Activated CD4-positive, alpha-beta T cell treated with anti-CD3 and anti-CD28 coated beads, Interleukin-2, amount 50 U/mL, for 16 hours (primary cell): ENCODE results near the gene IDH2.

ENCODE experiments used
- DNase-seq: peaks from one replicate; pipeline ENCODE4 v3.0.0-alpha.2; 2020

Gene IDH2

DNA sequence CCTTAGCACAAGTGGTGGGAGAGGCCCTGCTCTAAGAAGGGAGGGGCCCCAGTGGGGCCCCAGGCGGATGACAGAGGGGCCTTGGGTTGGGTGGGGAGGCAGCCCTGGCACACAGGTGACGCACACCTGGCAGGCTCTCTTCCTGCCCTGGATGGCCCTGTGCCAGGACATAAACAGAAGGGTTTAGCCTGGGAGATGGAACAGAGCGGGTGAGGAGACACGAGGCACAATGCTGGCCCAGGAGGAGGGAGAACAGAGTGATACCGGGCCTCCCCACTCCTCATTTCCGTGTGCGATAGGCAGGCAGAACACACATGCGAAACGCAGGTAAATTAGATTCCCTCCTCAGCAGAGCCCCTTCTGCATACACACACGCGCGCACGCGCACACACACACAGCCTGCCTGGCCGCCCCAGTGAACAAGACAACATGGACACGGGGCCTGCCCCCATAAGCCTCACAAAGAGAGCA, 39.8 kb downstream of the IDH2 start:
- no peak for DNase-seq

DNA sequence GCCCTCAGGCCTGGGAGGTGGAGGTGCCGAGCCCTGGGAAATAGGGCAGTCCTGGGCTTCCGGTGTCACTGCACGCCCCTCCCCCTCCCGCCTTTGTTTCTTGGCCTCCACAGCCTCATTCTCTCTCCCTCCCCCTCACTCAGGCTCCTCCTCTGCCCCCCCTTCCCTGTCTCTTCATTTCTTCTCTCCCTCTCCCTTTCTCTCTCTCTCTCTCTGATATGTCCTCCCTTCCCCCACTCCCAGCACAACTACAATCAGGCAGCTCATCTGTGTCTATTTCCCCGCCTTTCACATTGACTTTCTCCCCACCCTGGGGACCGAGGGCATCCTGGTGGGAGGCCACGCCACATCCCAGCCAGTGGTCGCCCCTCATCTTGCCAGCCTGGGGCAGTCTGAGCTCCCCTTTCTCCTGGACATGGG, 40.2 kb downstream of the IDH2 start:
- DNase-seq: peak; percentile 32

DNA sequence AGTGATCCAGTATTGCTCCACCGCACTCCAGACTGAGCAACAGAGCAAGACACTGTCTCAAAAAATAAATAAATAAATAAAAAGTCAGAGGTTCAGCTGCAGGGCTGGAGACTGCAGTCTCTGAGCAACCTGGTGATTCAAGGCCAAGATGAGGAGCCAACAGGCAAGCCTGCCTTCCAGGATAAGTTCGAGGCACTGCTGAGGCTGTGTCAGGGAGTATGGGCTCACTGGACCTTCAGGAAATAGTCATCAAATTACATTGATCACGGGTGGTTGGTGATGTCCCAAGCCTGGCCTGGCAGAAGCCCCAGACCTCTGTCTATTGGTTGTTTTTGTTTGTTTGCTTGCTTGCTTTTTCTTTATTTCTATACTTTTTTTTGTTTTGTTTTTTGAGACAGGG, 41.5 kb downstream of the IDH2 start:
- DNase-seq: no peak

DNA sequence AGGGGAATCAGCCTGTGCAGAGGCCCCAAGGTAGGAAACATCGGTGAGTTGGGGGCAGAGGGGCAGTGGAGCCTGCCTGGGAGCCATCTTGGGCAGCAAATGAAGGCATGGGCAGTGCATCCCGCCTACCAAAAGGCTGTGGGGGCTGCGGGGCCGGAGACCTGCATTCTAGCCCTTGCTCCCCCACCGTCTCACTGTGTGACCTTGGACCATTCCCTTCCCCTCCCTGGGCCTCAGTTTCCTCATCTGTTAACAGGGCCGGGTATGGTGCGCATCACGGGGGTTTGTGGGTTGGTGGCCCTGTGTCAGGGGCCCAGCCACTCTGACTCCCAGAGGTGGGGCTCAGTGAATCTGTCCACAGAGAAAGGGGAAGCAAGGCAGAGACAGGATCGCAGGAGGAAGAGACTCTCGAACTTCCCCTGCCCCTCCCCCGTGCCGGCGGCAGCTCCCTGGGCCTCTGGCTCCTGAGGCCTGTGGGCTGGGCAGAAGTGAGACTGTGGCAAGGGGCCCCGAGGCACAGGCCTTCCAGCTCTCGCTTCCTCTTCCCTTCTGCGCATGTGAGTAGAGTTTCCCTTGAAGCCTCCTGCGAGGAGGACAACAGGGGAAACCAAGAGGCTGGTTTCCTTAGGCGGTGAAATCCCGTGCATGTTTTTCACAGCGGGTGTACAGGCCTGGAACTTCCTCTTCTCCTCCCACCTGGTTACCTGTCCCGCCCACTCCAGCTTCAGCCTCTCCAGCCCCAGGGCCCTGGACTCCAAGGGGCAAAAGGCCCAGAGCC, 42.9 kb downstream of the IDH2 start:
- DNase-seq: peak; percentile 89

DNA sequence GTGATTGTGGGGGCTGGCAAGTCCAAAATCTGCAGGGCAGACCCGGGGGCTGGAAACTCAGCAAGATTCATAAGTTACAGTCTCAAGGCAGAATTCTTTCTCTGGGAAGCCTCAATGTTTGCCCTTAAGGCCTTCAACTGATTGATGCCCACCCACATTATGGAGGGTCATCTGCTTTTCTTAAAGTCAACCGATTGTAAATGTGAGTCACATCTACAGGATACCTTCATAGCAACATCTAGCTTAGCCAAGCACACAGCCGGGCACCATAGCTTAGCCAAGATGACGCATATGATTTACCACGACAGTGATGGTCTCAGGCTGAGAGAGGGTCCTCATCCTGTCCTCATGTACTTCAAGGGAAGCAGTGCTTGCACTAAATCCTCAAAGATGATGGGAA, 43.5 kb downstream of the IDH2 start:
- DNase-seq: no peak

DNA sequence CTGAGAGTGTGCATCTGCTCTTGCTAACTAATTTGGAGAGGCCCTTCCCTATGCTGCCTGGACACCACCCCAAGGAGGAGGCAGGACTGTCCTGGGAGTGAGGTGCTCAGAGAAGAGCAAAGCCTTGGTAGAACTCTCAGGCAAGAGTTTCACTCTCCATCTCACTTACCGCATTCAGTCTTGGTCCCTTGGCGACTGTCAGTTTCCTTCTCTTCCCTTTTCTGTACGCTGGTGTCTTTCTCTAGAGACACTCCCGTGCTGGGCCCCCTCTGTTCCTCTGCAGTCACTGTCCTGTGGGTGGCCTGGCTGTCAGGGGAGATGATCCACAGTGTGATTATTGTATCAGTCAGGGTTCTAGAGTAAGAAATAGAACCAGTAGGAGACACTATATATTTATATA, 44.0 kb downstream of the IDH2 start:
- DNase-seq: no peak

DNA sequence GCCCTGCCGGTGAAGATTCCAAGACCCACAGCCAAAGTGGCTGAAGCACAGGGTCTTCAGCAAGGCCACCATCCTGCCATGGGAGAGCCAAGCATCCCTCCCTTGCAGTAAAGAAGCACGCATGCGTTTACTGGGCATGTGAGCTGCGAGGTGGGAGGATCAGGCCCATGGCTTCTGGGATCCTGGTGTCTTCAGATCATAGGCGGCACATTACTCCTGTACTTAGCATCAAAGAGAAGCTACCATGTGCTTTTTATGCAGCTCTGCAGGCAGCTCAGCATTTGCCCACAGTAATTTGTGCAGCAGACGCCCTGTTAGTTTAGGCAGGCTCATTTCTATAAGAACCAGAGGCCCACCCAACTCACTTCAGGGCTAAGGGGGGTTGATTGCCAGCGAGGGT, 45.7 kb downstream of the IDH2 start:
- DNase-seq: no peak

DNA sequence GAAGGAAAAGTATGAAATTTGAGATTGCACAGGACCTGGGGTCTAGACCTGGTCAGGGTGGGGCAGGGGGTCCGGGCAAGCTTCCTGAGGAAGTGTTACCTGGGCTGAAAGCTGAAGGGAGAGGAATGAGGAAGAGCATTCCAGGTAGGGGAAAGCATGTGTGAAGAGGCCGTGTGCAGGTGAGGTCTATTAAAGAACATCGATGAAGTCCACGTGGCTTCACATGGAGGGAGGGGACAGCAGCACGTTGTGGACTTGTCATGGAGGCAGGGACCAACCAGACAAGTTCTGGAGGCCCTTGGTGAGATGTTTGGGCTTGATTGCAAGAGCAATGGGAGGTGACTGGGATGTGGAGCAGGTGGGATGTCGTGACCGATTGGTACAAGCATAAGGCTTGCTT, 47.1 kb downstream of the IDH2 start:
- no peak for DNase-seq

DNA sequence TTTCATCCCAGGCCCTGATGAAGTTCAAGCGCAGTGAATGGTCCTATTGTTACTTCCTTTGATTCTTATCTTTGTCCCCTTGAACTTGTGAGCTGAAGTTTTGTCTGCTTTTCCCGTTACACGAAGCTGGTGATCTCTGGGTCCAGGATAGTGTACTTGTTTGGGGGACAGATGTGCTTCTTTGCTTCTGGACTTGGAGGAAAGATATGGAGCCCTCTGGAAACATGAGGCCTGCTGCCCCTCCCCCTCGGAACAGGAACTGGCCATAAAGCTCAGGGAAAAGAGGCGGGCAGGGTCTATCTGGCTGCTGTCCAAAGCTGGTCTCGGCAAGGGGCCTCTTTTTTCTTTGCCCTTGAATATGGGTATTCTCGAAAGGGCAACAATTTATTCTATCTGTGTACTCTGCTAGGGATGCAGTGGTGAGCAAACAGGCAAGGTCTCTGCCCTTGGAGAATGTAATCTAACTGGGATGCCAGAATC, 47.6 kb downstream of the IDH2 start:
- DNase-seq: no peak

DNA sequence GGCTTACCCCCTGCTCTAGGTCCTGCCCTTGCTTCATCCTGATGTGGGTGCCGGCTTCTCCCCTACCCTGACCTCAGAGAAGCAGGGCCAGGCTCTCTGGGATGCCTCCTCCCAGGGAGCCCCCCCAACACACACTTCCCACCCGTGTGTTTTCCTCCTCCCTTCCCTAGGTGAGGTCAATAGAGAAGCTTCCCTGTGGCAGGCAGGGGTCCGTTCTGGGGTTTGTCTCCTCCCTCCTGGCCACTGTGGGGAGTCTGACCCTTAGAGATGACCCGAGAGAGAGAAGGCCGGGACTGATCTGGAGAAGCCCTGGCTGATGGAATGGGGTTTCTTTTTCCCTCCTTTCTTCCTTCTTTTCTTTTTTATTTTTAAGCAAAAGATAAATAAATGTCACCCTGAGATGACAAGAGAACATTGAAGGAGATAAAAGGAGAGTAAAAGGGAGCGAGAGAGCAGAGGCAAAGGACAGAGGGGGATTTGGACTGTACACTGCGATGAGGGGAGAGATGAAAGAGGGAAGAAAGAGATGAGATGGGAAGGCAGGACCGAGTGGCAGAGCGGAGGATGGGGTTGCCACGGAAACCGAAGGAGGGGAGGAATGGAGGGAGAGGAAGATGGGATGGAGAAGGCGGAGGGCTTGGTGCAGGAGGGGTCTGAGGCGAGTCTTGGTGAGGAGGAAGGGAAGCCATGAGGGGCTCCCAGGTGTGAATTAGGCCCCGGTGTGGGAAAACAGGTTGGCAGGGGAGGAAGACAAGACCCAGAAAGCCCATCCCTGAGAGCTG, 48.4 kb downstream of the IDH2 start:
- DNase-seq: no peak

DNA sequence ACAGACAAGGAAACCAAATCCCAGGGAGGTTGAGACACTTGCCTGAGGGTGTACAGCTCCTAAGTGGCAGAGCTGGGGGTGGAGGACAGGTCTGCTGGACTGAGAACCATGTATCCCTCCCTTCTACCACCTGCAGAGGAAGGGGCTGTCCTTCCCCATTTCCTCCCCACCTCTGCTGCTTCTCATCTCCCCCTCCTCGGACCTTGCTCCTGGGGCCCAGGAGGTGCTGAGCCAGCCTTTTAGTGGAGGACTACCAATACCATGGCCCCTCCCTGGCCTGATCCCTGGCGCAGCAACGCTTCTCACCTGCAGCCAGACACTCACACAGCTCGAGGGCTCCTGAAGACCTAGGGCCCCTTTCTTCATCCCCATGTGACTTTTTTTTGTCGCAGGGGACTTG, 50.4 kb downstream of the IDH2 start:
- no peak for DNase-seq

DNA sequence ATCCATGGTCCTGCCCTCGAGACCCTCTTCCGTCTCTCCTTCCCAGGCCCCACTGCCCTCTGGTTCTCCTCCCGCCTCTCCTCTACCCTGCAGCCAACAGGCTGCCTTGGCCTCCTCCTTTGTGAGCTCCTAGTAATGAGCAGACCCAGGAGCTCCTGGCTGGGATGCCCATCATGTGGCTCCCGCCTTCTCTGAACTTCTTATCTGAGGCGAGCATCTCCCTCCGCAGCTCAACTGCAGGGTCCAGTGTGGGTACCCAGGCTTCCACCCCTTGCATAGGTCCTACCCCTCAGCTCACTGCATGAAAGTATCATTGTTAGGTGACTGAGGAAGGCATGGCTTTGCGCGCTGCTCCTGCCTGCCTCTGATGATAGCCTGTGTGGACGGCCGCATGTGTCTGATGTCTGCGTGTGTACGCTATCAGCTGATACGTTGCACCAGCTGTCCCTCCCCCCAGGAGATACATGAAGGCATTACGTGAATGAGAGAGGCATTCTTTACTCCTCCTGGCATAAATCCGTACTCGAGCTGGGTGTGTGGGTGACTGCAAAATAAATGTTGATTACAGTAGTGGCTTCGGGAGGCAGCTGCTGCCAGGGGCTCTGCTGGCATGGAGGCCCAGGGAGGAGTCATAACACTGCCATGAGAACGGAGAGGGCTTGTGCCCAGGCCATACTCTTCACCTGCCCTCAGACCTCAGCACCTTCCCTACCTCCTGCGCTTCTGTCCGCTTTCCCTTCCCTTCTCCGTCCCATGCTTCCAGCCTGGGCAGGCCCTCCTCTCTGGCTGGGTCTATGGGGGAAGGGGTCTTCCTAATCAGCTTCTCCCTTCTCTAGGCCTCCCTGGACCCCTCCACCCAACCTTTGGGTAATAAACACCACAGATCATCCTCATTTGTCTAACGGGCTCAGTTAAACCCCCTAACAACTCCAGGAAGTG, 52.3 kb downstream of the IDH2 start:
- no peak for DNase-seq

DNA sequence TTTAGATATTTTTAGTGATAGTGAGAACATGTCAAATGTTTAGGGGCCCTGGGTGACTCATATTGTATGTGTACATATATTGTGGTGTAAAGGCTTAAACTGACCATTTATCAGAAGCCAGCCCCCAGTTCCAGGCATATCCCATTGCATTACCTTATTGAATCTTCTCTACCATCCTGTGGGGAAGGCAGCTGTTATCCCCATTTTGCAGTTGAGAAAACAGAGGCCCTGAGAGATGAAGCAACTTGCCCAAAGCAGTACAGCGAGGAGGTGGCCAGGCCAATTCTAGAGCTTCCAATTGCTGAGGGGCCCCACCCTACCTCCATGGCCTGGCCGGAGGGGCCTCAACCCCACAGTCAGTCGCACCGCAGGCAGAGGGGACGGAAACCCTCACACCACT, 53.2 kb downstream of the IDH2 start:
- DNase-seq: no peak

DNA sequence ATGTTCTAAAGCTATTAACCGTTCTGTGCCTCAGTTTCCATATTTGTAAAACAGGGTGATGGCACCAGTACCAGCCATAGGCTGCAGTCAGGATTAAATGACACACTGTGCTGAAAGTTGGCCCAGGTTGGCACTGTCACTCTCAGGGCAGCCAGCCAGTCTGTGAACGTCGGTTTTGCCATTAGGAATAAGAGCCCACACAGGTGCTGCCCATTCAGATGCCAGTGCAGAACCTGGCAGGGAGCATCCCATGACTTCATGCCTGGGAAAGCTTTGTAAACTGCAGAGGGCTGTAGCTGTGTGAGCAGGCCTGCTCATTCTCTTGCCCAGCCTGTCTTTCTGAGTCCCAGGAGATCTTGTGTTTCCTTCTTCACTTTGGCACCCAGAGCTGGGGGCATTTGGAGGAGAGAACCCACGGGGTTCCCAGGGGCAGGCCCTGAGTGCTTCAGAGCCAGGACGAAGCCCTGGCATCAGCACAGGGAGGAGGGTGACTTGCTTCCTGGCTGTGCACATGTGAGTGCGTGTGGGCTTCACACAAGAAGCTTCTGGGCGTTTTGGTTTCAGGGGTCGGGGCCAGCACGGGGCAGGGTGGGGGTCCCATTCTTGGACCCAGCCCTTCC, 54.2 kb downstream of the IDH2 start:
- no peak for DNase-seq

DNA sequence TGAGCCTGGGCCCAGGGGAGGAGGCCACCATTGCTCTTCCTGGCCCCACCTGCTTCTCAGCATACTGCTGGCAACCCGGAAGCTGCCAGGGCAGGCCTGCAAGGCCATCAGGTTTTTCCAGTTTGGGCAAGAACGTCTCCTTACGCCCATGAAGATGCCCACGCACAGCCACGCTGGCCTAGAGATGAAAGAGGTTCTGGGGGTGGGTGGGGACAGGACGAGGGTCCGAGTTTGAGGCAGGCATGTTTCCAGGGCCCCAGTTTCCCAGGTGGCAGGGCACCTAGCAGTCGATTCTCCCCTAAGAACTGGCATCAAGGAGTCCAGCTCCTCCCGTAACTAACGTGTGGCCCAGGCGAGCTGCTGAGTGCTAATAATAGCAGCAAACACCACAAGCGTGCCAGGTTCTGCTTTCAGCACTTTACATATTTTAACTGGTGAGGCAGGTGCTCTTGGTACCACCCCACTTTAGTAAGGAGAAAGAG, 55.3 kb downstream of the IDH2 start:
- no peak for DNase-seq

DNA sequence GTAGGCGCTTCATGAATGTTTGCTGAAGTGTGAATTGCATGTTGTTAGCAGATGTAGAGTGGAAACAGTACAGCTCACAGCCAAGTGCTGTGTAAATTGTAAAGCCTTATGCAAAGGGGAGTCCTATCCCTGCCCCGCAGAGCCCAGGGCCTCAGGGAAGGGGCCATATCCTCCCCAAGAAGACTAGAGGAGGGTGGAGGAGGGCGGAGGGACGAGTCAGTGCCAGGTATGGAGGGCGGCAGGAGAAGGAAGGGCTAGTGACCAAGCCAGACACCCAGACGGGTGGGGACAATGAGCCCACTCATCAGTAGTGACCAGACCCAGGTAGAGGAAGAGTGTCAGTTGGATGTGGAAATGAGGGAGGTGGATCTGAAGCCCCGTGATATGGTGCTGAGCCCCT, 56.0 kb downstream of the IDH2 start:
- no peak for DNase-seq

DNA sequence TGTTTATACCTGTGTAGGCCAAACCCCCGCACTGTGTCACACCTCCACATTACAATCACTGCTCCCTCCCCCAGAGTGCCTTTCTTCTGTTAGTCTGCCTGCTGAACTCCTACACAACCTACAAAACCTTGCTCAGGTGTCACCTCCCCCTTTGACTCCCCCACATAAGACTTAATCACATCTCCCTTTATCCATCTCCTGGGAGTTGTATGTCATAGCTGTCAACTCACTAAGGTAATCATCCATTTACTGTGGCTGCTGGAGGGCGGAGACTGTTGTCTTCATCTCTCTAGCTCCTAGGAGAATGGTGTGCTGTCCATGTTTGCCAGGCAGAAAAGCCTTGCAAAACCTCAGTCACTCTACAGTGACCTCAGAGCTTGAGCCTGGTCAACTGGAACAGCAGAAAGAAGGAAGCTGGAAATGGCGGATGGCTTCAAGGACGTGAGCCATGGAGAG, 57.3 kb downstream of the IDH2 start:
- no peak for DNase-seq

DNA sequence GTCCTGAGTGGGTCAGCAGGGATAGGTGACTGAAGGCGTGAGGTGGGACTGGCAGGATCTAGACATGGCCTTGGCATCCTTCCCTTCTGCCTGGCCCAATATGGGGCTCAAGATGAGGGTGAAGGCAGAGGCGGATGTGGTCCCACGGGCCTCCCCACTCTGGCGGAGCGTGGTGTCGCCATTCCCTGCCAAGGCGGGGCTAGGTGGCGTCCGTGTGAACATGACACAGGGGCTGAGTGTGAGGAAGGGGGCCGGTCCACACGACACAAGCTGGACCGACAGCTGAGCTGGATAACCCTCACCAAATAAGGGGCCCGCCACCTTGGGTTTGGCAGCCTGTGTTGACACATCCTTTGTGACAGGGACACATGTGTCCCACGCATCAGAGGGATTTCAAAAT, 58.1 kb downstream of the IDH2 start:
- DNase-seq: no peak

DNA sequence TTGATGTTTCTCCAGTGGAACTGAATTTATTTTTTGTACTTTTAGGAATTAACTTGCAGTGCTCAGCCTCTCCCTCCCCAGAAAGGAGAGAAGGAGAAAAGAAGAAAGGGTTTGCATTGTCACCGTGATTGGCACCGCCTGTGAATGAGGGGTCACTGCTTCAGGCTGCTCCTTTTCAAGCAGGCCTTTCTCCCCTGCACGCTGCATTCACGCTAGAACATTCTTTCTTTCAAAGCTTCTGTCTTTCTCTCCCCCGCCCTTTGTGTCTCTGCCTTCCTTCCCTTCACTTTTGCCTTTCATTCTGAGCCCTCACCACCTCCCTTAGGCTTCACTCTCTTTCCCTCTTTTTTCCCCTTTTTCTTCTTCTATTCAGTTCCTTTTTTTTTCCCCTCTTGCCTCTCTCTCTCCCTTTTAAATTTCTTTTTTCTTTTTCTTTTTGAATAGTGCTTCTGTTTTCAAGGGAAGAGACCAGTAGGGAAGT, 58.7 kb downstream of the IDH2 start:
- DNase-seq: no peak

DNA sequence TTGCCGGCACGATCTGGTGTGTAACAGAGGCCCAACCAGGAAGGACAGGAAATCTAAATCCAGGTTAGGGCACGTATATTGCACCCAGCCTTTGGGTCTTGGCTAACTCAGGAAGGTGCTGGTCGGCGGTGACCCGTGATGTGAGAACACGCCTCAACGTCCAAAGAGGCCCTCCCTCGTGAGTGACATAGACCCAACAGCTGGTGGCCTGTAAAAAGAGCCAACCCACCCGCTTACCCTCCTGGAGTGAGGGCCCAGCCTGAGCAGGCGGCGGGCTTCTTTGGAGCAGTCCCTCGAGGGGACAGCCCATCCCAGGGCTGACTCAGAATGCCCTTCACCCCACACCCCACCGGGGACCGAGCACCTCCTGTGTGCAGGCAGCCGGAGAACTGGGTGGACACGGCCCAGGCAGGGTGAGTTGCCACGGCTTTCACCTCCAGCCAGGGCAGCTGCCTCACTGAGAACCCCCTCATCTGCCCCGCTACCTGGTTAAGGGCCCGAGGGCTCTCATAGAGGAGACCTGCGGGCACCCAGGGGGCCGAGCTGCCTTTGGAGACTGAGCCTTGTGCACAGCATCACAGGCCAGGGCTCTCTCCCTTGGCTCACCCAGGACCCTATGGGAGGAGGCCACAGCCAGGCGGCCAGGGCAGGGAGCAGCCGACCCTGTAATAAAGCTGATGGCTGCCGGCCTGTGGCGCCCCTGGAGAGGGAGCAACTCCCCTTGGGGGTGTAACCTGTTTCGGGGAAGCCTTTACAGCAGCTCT, 59.3 kb downstream of the IDH2 start:
- no peak for DNase-seq

DNA sequence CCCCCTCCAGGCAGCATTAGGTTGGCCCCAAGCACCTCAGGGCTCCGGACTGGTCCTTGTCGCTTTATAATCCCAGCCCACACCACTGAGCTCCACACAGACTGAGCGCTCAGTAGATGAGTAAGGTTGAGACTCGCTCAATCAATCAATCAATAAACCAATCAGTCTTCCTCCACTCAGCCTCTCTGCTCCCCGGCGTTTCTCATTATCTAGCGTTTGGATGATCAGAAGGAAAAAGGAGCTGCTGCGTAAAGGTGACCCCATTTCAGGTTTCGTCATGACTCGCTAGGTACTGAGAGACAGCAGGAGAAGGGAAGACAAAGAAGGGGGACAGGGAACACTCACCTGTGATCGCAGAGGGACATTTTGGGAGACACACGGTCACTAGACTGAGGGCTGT, 59.9 kb downstream of the IDH2 start:
- no peak for DNase-seq
